ENCODE data around the gene GFOD1. TPM values are rescaled to one million over a fixed set of nuclear protein-coding genes. Genes with fewer than 3 reads are reported as not detected.

The GFOD1 gene
- total and polyA plus RNA-seq, 2 experiments from 2014 or later: 16.2 to 30.5 TPM

DNA sequence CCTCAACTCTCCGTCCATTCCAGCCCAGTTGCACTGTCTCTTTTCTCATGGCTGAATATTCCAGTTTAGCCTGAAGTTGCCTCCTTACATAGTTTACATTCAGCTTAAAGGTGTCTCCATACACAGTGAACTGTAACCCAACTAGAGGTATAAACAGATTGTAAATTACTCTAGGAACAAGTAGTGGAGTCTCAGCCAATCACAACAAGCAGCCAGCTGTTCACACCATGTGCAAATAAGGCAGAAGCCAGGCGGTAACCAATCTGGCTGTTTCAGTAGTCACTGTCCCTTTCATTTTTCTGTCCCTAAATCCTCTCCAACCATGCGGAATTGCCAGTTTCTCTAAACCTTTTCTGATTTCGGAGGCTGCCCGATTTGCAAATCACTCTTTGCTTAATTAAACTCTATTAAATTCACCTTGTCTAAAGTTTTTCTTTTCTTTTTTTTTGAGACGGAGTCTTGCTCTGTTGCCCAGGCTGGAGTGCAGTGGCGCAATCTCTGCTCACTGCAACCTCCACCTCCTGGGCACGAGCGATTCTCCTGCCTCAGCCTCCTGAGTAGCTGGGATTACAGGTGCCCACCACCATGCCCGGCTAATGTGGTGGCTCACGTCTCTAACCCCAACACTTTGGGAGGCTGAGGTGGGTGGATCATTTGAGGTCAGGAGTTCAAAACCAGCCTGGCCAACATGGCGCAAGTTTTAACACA lies 37.6 kb upstream of the GFOD1 start:
- no peak overlapping the region for H3K4me3 ChIP-seq
- TF ChIP-seq, protein P1, sequence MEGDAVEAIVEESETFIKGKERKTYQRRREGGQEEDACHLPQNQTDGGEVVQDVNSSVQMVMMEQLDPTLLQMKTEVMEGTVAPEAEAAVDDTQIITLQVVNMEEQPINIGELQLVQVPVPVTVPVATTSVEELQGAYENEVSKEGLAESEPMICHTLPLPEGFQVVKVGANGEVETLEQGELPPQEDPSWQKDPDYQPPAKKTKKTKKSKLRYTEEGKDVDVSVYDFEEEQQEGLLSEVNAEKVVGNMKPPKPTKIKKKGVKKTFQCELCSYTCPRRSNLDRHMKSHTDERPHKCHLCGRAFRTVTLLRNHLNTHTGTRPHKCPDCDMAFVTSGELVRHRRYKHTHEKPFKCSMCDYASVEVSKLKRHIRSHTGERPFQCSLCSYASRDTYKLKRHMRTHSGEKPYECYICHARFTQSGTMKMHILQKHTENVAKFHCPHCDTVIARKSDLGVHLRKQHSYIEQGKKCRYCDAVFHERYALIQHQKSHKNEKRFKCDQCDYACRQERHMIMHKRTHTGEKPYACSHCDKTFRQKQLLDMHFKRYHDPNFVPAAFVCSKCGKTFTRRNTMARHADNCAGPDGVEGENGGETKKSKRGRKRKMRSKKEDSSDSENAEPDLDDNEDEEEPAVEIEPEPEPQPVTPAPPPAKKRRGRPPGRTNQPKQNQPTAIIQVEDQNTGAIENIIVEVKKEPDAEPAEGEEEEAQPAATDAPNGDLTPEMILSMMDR (IDR thresholded peaks at IDR 0.05; ENCODE audit: low read depth, low read length): no peak
- H3K27me3 ChIP-seq: no peaks in the 10 kb centered on the region
- H3K27ac ChIP-seq: peak overlapping the region; percentile 69
- no peaks in the 10 kb centered on the region for H3K9me3 ChIP-seq (ENCODE audit: low read depth)
- H3K4me1 ChIP-seq (ENCODE audit: low read depth): peaks cover 31% of the 10 kb centered on the region
- H3K36me3 ChIP-seq: no peaks in the 10 kb centered on the region
- no peak for DNase-seq (ENCODE audit: low read depth in 1 of 2, low spot score in 1 of 2)

DNA sequence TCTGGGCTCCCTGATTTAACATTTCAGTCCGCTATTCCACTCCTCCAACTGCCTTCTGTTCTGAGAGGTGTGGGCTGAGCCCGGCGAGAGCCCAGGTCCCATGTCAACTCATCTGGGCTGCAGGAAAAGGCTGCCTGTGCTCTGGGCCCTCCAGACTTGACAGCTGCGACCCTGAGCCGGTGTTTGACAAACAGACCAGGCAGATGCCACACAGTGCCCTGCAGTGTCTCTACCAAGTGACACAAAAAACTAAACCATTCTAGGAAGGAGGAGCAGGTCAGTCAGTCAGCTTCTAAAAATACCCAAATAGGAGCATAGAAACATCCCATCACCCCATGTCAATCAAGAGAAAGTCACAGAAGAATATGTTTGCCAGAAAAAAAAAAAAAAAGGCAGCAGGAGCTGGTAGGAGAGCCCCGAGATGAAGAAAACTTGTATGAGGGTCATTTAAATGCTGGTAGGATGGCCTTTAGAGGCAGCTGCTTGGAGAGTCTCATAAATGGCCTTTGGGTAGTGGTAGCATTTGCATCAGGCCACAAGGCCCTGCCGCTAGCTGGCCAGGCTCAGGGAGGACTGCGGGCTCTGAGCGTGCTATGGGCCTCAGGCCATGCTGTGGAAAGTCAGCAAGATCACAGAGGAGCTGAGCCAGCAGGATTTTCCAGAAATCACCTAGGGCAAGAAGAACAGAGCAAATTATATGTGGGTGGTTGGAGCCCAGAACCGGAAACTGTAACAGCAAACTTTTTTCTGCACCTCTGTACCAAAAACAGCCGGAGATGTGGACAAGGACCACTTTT lies 36.6 kb upstream of the GFOD1 start:
- Histone ChIP-seq H3K4me3 (no peak overlapping the region), H3K4me1 (ENCODE audit: low read depth) (peaks cover 26% of the 10 kb centered on the region), H3K36me3 (no peaks in the 10 kb centered on the region), H3K27ac (peak overlapping the region; percentile 69), H3K27me3 (no peaks in the 10 kb centered on the region), H3K9me3 (ENCODE audit: low read depth) (no peaks in the 10 kb centered on the region)
- DNase-seq (ENCODE audit: low read depth in 1 of 2, low spot score in 1 of 2): peak in 1 of 2 donors; percentile 53
- TF ChIP-seq, protein P1 (IDR thresholded peaks at IDR 0.05; ENCODE audit: low read depth, low read length): no peak

DNA sequence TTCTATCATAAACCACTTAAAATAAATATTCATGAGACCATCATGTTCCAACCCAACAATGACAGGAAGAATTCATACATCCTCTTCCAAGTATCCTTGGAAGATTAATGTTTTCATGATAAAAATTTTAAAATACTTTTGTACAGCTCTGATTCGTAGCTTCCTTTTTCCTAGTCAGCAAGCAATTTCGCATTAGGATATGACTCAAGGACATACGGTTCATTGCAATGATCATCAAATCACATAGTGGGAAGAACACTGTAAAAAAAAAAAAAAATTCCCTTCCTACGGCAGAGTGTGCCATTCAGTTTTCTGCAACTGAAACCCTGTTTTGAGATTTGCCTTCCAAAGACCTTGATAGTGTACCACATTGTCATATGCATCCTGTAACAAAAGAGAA lies 35.3 kb upstream of the GFOD1 start:
- peaks cover 18% of the 10 kb centered on the region for H3K4me1 ChIP-seq (ENCODE audit: low read depth)
- no peaks in the 10 kb centered on the region for H3K36me3 ChIP-seq
- peak in 1 of 2 donors; percentile 65 for DNase-seq (ENCODE audit: low read depth in 1 of 2, low spot score in 1 of 2)
- H3K9me3 ChIP-seq (ENCODE audit: low read depth): no peaks in the 10 kb centered on the region
- no peak overlapping the region for H3K4me3 ChIP-seq
- TF ChIP-seq, protein P1 (IDR thresholded peaks at IDR 0.05; ENCODE audit: low read depth, low read length): no peak
- H3K27me3 ChIP-seq: no peaks in the 10 kb centered on the region
- no peak overlapping the region for H3K27ac ChIP-seq

DNA sequence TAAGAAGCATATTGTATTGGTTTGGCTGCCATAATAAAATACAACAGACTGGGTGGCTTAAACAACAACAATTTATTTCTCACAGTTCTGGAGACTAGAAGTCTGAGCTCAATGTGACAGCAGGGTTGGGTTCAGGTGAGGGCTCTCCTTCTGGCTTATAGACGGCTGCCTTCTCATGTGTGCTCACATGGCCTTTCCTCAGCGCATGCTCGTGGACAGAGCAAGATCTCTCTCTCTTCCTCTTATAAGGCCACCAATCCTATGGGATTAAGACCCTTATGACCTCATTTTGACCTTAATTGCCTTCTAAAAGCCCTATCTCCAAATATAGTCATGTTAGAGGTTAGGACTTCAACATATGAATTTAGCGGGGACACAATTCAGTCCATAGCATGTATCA lies 32.4 kb upstream of the GFOD1 start:
- TF ChIP-seq, protein P1 (IDR thresholded peaks at IDR 0.05; ENCODE audit: low read depth, low read length): no peak
- H3K27me3 ChIP-seq: no peaks in the 10 kb centered on the region
- H3K36me3 ChIP-seq: no peaks in the 10 kb centered on the region
- no peak for DNase-seq (ENCODE audit: low read depth in 1 of 2, low spot score in 1 of 2)
- peaks cover 15% of the 10 kb centered on the region for H3K4me1 ChIP-seq (ENCODE audit: low read depth)
- no peak overlapping the region for H3K4me3 ChIP-seq
- H3K27ac ChIP-seq: no peak overlapping the region
- H3K9me3 ChIP-seq (ENCODE audit: low read depth): no peaks in the 10 kb centered on the region

DNA sequence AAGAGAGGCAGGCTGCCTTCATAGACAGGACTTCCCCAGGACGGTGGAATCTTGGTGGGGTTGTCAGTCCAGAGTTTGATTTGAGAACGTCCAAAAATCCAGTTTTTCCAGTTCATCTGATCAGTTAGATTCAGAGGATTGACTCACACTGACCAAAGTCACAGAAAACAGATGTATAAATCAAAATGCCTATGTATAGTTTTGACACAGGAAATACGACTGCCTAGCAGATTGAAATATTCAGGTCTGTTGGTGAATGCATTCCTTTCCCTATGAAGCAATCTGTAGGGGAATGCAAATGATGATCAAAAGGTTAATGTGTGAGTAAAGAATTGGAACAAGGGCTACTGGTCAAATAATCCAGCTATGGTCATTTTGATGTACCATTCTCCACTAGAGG lies 29.7 kb upstream of the GFOD1 start:
- no peaks in the 10 kb centered on the region for H3K36me3 ChIP-seq
- peak in 1 of 2 donors; percentile 15 for DNase-seq (ENCODE audit: low read depth in 1 of 2, low spot score in 1 of 2)
- TF ChIP-seq, protein P1 (IDR thresholded peaks at IDR 0.05; ENCODE audit: low read depth, low read length): no peak

More for the DNA sequence above, 29.7 kb upstream of the GFOD1 start:
- H3K4me1 ChIP-seq (ENCODE audit: low read depth): no peaks in the 10 kb centered on the region
- H3K27ac ChIP-seq: no peak overlapping the region
- no peak overlapping the region for H3K4me3 ChIP-seq
- H3K27me3 ChIP-seq: no peaks in the 10 kb centered on the region
- no peaks in the 10 kb centered on the region for H3K9me3 ChIP-seq (ENCODE audit: low read depth)
